DND-41 (cell line): ENCODE results near the gene SND1.

ENCODE experiments used
- ATAC-seq: fragments of 200-7000 bp; cut with Tn5 transposase; 3 replicates; pipeline ENCODE4 v1.9.1; 2021; ENCODE audit warnings: low read depth; ENCODE audit not compliant: insufficient read depth
- DNase-seq: peaks from one replicate; pipeline ENCODE4 v3.0.0-alpha.2; 2020
- H2AFZ ChIP-seq: 2 replicates; pipeline ENCODE4 v1.6.0; 2012; ENCODE audit warnings: low read depth, low read length
- H3K27ac ChIP-seq: 2 replicates; pipeline ENCODE4 v1.5.1; 2012; ENCODE audit warnings: low read length, inconsistent platforms
- H3K27me3 ChIP-seq: fragments of 200-600 bp; sonication (generic); 2 replicates; pipeline ENCODE4 v1.6.0; 2012; ENCODE audit warnings: low read length, mild to moderate bottlenecking, inconsistent platforms; ENCODE audit not compliant: insufficient read depth, poor library complexity
- H3K36me3 ChIP-seq: 2 replicates; pipeline ENCODE4 v1.5.1; 2012; ENCODE audit warnings: low read length, inconsistent platforms; ENCODE audit not compliant: insufficient read depth
- H3K4me1 ChIP-seq: 2 replicates; pipeline ENCODE4 v1.5.1; 2012; ENCODE audit warnings: mild to moderate bottlenecking, low read length; ENCODE audit not compliant: insufficient read depth
- H3K4me2 ChIP-seq: 2 replicates; pipeline ENCODE4 v1.6.0; 2012; ENCODE audit warnings: mild to moderate bottlenecking, moderate library complexity, low read length, inconsistent platforms; ENCODE audit not compliant: insufficient read depth
- H3K4me3 ChIP-seq, 2 experiments: fragments of 200-600 bp in 1 of 2; shearing (Covaris generic) in 1 of 2; 2 replicates each; pipeline ENCODE4 v1.5.1; 2012 to 2016; ENCODE audit warnings: inconsistent platforms in 2 of 2, low read length in 2 of 2, mild to moderate bottlenecking in 2 of 2, low read depth in 1 of 2, moderate library complexity in 1 of 2
- H3K79me2 ChIP-seq: 2 replicates; pipeline ENCODE4 v1.6.0; 2012; ENCODE audit warnings: low read length, inconsistent platforms; ENCODE audit not compliant: insufficient read depth
- H3K9ac ChIP-seq: 2 replicates; pipeline ENCODE4 v1.6.0; 2012; ENCODE audit warnings: low read depth, mild to moderate bottlenecking, inconsistent platforms, low read length, moderate library complexity
- H3K9me3 ChIP-seq: 2 replicates; pipeline ENCODE4 v1.5.1; 2012; ENCODE audit warnings: low read length, moderate library complexity, mild to moderate bottlenecking, inconsistent platforms; ENCODE audit not compliant: insufficient read depth, severe bottlenecking
- H4K20me1 ChIP-seq: 2 replicates; pipeline ENCODE4 v1.6.0; 2012; ENCODE audit warnings: low read length; ENCODE audit not compliant: insufficient read depth
- EZH2 ChIP-seq: IDR thresholded peaks from 3 replicates; pipeline ENCODE4 v1.6.1; 2012; ENCODE audit warnings: borderline replicate concordance, low read depth, mild to moderate bottlenecking, moderate library complexity, low read length, inconsistent platforms; ENCODE audit not compliant: severe bottlenecking
- TF ChIP-seq, protein P1 (sequence below): IDR thresholded peaks from 2 replicates; pipeline ENCODE4 v1.5.1; 2012; ENCODE audit warnings: borderline replicate concordance, low read length, moderate library complexity, mild to moderate bottlenecking; ENCODE audit not compliant: poor library complexity, severe bottlenecking; ENCODE audit errors: extremely low read depth

The SND1 gene

DNA sequence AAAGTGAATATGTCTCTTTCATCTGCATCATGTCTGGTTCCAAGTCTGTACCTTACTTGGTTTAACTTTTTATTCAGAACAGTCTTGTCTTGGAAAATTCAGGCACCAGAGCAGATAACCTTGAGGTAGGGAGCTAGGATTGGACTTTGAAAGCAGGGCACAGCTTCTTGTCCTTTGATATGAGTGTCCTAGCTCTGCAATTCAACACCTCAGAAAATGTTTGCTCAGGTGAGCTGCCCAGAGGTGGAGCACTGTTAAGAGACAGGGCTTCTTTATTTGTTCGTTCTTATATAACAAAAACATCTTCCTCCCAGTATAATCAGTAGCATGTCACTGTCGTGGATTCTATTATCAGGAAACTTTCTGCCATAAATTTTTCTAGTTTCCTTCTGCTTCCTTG is 260.9 kb downstream of the SND1 start:
- no peaks in the 10 kb centered on the region for H3K9me3 ChIP-seq
- no peak overlapping the region for H3K4me2 ChIP-seq
- H3K4me3 ChIP-seq = no peak overlapping the region
- no peak overlapping the region for H3K27ac ChIP-seq
- H3K9ac ChIP-seq = no peak overlapping the region
- no peaks in the 10 kb centered on the region for H3K27me3 ChIP-seq
- no peaks in the 10 kb centered on the region; the same call in 1 of the 2 replicates for H4K20me1 ChIP-seq
- no peak overlapping the region for H2AFZ ChIP-seq
- TF ChIP-seq, protein P1, sequence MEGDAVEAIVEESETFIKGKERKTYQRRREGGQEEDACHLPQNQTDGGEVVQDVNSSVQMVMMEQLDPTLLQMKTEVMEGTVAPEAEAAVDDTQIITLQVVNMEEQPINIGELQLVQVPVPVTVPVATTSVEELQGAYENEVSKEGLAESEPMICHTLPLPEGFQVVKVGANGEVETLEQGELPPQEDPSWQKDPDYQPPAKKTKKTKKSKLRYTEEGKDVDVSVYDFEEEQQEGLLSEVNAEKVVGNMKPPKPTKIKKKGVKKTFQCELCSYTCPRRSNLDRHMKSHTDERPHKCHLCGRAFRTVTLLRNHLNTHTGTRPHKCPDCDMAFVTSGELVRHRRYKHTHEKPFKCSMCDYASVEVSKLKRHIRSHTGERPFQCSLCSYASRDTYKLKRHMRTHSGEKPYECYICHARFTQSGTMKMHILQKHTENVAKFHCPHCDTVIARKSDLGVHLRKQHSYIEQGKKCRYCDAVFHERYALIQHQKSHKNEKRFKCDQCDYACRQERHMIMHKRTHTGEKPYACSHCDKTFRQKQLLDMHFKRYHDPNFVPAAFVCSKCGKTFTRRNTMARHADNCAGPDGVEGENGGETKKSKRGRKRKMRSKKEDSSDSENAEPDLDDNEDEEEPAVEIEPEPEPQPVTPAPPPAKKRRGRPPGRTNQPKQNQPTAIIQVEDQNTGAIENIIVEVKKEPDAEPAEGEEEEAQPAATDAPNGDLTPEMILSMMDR = no peak
- TF ChIP-seq EZH2 = no peak
- H3K4me1 ChIP-seq = no peaks in the 10 kb centered on the region
- no peaks in the 10 kb centered on the region for H3K79me2 ChIP-seq
- DNase-seq = no peak
- peaks cover 8% of the 10 kb centered on the region; the same call in 1 of the 2 replicates for H3K36me3 ChIP-seq
- ATAC-seq = no peak

DNA sequence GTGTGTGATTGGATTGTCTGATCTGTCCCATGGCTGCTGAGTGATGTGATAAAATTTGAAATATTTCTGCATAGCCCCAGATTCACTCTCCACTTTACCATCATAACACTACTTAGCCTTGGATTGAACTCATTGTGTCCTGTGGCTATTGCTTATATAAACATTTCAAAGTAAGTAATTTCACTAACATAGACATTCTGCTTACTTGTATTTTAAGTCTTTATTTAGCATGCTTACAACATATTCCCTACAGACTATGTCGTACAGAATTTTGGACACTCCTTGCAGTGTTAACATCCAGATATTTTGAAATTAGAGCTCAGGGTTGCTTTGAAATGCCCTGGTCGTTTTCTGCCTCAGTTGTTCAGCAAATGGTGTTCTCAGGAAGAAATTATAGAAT is 261.7 kb downstream of the SND1 start:
- no peaks in the 10 kb centered on the region for H3K9me3 ChIP-seq
- DNase-seq = no peak
- no peak overlapping the region for H3K27ac ChIP-seq
- H3K79me2 ChIP-seq = no peaks in the 10 kb centered on the region
- ATAC-seq = no peak
- no peak overlapping the region for H3K9ac ChIP-seq
- H3K27me3 ChIP-seq = no peaks in the 10 kb centered on the region
- H4K20me1 ChIP-seq = no peaks in the 10 kb centered on the region; the same call in 1 of the 2 replicates
- TF ChIP-seq EZH2 = no peak
- TF ChIP-seq, protein P1 = no peak
- no peaks in the 10 kb centered on the region for H3K4me1 ChIP-seq
- peaks cover 8% of the 10 kb centered on the region; the same call in 1 of the 2 replicates for H3K36me3 ChIP-seq
- no peak overlapping the region for H3K4me3 ChIP-seq
- no peak overlapping the region for H2AFZ ChIP-seq
- no peak overlapping the region for H3K4me2 ChIP-seq

DNA sequence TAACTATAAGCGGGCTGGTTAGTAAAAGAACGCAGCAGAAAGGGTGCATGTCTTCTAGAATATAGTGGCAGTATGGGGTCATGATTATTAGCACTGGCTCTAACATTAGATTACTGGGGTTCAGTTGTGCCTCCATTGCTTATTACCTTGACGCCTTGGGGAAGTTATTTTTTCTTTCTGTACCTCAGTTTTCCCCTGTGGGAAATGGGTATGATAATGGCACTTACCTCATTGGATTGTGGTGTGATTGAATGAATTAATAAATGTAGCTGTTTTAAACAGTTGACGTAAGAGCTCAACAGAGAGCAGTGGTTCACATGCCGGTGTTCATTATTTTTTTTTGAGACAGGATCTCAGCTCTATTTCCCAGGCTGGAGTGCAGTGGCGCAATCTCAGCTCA is 262.7 kb downstream of the SND1 start:
- Histone ChIP-seq H3K36me3 (peaks cover 4% of the 10 kb centered on the region; the same call in 1 of the 2 replicates), H3K9me3 (no peaks in the 10 kb centered on the region), H3K4me3 (no peak overlapping the region), H3K4me1 (no peaks in the 10 kb centered on the region), H2AFZ (no peak overlapping the region), H3K4me2 (no peak overlapping the region), H3K79me2 (no peaks in the 10 kb centered on the region), H3K27ac (no peak overlapping the region), H4K20me1 (no peaks in the 10 kb centered on the region; the same call in 1 of the 2 replicates), H3K9ac (no peak overlapping the region), H3K27me3 (no peaks in the 10 kb centered on the region)
- no peak for TF ChIP-seq EZH2
- TF ChIP-seq, protein P1 = no peak
- no peak for ATAC-seq
- no peak for DNase-seq

DNA sequence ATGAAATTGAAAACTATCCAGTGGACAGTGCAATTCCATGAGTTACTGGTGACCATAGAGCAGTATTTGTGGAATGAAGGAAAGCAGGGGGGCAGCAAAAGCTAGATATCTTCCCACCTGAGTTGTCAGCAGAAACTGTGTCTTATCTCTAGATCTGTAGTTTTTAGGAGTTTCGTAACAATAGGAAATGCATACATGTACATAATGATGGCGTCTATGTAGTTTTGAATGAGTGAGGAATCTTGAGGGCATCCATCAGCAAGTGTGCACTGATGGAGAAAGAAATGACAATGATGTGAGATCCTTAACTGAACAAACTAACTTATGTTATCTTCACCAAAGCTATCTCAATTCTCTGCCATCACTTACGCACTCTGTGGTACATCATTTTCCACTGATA is 264.7 kb downstream of the SND1 start:
- H3K4me1 ChIP-seq = no peaks in the 10 kb centered on the region
- no peaks in the 10 kb centered on the region for H3K79me2 ChIP-seq
- no peak for DNase-seq
- no peak for ATAC-seq
- no peak overlapping the region for H2AFZ ChIP-seq
- no peak overlapping the region for H3K27ac ChIP-seq
- no peak overlapping the region for H3K4me2 ChIP-seq
- H3K27me3 ChIP-seq = no peaks in the 10 kb centered on the region
- H3K4me3 ChIP-seq = no peak overlapping the region
- no peak overlapping the region for H3K9ac ChIP-seq
- H3K9me3 ChIP-seq = no peaks in the 10 kb centered on the region
- no peaks in the 10 kb centered on the region for H3K36me3 ChIP-seq
- TF ChIP-seq, protein P1 = no peak
- TF ChIP-seq EZH2 = no peak
- no peaks in the 10 kb centered on the region; the same call in 1 of the 2 replicates for H4K20me1 ChIP-seq
